ENCODE results near the gene TSPAN17.

DNA sequence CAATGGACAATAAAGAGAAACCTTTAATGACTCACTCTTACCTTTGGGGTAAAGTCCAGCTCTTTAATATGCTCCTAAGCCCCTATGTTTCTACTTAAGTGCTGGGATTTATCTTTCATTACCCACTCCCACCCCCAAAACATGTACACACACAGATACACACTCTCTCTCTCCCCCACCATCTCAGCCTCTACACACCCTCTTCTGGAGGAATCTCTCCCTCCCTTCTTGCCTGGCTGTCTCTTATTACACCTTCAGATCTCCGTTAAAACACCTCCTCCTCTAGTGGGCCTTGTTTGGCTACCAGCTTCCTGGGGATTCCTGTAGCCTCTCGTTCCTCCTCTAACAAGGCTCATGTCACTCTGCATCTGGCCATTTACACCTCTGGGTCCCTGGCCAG lies 44.2 kb upstream of the TSPAN17 start:
- no peak for TF ChIP-seq POLR2A (IDR thresholded peaks at IDR 0.05)
- TF ChIP-seq, protein P1, sequence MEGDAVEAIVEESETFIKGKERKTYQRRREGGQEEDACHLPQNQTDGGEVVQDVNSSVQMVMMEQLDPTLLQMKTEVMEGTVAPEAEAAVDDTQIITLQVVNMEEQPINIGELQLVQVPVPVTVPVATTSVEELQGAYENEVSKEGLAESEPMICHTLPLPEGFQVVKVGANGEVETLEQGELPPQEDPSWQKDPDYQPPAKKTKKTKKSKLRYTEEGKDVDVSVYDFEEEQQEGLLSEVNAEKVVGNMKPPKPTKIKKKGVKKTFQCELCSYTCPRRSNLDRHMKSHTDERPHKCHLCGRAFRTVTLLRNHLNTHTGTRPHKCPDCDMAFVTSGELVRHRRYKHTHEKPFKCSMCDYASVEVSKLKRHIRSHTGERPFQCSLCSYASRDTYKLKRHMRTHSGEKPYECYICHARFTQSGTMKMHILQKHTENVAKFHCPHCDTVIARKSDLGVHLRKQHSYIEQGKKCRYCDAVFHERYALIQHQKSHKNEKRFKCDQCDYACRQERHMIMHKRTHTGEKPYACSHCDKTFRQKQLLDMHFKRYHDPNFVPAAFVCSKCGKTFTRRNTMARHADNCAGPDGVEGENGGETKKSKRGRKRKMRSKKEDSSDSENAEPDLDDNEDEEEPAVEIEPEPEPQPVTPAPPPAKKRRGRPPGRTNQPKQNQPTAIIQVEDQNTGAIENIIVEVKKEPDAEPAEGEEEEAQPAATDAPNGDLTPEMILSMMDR (IDR thresholded peaks at IDR 0.05), result no peak

Data from esophagus squamous epithelium (tissue), 4 donors.